Stimulated activated CD4-positive, alpha-beta T cell treated with anti-CD3 and anti-CD28 coated beads, Interleukin-2, amount 100 ng/mL, for 48 hours (primary cell): ENCODE results near the gene XPNPEP1.

Experiments
- DNase-seq, 2 donors: peaks; one replicate each; pipeline ENCODE4 v3.0.0-alpha.2; 2020

XPNPEP1 gene

DNA sequence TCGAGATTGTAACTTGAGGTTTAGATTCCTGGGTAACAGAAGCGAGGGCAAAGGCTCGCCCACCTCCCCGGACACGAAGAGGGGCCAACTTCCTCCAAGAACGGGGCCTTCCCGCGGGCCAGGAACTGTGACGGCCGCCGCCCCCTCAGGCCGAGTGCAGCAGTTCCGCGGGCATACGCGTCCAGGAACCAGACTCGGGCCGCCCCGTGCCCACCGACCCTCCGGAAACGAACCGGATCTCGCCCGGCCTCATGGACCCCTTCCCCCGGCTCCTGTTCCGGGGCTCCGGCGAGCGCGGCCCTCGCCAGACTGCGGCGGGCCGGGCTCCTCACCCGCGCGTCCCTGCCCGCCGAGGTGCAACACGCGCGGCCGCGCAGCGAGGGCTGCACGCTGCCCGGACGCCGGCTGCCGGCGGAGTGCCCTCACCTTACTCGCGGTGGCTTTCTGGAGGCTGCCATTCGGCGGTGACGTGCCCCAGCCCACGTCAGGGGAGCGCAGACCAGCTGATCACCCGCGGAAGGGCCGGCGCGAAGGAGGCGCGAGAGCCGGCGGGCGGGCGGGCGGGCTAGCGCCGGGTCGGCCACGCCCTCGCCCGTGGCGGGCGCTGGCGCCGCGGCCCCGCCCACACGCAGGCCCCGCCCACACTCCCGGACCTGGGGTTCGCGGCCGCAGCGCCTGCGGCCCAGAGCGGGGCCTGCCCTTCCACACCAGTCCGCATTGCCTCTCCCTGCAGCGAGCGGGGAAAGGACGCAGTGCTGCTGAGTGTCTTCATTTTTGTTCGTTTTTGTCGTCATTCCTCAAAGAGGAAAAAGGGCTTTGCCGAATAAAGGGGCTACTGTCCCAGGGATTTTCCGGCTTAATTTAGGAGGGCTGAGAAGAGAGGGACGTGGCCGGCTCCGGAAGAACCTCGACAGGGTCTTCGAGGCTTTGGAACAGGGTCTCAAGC lies at the start of gene XPNPEP1:
TSS of gene XPNPEP1 (minus strand) at position 536 of the 946 bp plus-strand sequence. CDS start at position 458, 78 bp downstream.
- DNase-seq: peak; percentile 74 to 79

DNA sequence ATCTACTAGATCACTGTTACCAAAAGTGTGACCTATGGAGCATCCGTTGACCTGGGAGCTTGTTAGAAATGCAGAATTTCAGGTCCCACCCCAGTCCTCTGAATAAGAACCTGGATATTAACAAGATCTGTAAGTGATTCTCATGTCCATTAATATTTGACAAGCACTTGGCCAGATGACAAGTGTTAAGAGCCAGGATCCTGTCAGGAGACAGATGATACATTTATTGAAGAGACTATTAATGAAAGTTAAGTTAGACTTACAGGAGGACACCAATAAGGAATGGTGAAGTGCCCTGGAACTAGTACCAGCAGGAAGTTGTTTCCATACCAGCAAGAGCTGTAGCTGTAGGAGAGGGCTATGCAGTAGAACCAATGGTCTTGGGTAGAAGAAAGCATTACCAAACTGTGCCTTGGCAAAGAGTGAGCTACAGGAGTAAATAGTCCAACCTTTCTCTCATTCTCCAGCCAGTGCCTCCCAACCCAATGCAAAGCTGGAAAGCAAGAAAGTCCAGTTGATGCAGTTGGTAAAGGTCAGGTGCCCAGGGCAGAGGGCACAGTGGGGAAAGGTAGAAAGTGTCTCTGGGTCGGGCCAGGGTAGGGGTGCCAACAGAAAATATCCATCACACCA lies 49.2 kb upstream of the XPNPEP1 start:
- DNase-seq: no peak

- no peak for DNase-seq
Observed at GRCh38 chr10:109971634-109972033, 48.3 kb upstream of the XPNPEP1 start.

DNA sequence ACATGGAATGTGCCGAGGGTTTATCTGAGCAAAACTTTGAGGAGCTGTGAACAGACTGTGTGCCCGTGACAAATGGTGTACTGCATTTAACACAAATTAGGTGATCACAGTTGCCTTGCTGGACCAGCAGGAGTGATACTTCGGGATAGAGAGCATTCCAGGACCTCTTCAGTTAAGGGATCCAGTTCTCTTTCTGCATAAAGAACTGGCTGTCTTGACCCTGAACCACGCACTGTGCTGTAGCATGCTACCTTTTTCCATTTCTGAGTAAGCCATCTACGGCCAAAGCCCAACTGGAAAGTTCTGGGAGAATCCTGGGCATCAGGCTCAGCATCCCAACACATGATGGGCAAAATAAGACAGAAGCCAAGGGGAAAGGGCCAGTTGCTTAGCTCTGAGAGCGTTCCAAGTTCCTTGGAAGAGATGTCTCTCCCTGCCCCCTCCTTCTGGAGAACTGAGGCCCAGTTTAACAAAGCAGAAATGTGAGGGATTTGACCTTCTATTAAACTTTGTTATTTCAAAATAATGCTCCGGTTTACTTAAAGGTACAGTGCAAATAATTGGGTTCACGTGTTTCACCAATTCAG lies 46.5 kb upstream of the XPNPEP1 start:
- DNase-seq: no peak

GRCh38 chr10:109968953-109969759 lies 45.8 kb upstream of the XPNPEP1 start:
- no peak for DNase-seq

GRCh38 chr10:109967739-109968088 lies 44.4 kb upstream of the XPNPEP1 start:
- DNase-seq: no peak

DNA sequence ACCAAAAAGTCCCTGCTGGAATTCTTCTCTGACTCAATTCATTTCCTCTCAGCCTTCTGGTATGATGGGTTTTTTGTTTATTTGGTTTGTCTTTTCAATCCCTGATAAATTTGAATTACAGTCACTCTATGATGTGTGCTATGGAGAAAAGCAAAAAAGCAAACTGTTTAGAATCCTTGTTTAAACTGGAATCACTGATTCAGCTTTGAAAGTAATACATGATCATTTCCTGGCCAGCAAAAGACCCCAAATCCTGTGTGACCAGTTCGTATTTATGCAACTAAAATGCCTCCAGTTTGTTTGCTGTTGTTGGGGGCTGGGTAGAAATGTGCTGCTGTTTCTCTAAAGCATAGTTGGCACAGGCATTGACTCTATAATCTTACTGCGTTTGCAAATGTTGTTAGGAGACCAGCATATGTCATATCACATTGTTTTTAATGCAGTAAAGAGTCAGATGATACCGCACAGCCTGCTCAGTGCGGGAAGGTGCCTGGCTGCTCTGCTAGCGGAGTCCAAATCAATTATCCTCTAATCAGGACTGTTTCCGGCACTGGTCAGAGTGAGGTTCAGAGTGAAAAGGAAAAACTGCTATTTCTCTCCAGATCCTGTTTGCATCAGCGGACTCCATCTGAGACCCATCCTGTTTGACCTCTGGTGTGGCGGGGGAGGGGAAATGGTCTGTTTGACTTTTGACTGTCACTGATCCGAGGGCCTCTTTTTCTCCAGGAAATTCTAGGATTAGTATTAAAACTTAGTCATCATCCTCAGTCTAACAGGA lies 43.8 kb upstream of the XPNPEP1 start:
- DNase-seq: no peak

DNA sequence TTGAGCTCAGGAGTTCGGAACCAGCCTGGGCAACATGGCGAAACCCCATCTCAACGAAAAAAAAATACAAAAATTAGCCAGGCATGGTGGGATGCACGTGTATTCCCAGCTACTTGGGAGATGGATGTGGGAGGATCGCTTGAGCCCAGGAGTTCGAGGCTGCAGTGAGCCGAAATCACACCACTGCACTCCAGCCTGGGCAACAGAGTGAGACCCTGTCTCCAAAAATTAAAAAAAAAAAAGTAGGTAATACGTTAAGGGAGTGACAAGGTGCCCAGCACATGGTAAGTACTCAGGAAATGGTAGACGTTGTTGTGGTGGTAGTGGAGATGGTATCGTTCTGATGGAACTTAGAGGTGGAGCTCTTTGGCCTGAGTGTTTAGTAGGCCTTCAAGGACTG lies 41.0 kb upstream of the XPNPEP1 start:
- DNase-seq: no peak

DNA sequence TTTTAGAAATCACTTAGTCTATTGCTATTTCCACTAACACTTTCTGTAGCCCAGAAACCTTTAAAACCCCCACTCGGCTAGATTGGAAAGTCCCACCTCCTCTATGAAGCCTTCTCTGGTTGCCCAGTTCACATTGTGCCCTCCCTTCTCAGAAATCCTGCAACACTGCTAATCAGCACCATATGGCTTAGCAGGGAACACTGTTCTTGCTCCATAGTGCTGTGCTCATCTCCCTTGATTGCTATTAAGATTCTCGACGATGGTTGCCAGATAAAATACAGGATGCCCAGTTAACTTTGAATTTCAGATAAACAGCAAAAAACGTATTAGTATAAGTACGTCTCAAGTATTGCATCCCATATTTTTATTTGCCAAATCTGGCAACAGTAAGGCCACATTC lies 40.1 kb upstream of the XPNPEP1 start:
- DNase-seq: no peak

DNA sequence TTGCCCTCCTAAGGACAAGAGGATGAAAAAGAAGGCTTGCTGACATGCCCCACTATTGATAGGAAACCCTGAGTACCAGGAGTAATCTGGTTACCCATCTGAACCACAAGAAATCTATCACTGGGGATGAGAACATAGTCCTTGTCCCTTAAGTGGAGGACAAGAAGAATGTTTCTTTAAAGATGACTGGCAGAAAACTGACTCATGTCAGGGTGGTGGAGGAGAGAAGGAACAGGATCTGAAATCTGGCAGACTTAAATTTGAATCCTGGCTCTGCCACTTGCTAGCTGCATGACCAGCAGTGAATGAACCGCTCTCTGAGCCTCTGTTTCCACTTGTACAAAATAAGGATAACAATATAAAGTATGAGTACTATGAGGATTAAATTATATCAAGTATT lies 38.9 kb upstream of the XPNPEP1 start:
- DNase-seq: no peak

GRCh38 chr10:109961174-109962001 lies 38.1 kb upstream of the XPNPEP1 start:
- DNase-seq: no peak

- no peak for DNase-seq
Observed at GRCh38 chr10:109960682-109961081, 37.4 kb upstream of the XPNPEP1 start.

DNA sequence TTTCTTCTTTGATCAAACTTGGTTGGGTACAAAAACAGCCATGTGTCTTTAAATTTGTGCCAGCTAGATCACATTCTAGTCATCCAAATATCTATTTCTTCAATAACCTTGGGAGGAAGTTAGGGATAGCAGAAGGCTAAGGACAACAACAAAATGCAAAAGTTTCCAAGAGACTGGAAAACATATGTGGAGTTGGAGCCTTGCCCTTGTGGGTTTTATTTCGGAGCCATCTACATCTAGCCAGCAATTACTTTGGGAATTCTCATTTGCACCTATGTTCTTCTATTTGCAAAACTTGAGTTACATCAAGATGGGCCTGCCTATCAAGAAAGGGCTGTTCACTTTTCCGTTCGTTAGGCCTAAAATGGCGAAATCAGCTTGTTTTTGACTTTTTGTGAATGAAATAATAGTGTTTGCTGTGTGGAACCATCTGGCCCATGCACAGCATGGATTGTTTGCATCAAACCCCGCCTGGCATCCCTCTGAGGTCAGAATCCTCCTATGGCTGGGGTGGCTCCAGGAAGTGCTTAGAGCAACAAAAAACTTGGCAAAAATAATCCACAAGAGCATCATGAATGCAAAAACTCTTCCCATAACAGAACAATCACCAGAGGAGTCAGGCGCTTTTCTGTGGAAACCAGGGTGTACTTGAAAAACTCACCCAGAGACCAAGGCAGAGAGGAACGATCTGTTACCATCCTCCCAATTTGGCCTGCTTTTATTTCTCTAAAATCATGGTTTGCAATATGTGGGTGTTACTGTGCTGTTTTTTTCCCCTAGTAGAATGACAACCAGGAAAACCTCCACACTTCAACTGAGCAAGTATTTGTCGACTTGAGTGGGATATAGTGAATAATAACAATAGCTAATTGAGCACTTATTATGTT lies 36.2 kb upstream of the XPNPEP1 start:
- DNase-seq: no peak

DNA sequence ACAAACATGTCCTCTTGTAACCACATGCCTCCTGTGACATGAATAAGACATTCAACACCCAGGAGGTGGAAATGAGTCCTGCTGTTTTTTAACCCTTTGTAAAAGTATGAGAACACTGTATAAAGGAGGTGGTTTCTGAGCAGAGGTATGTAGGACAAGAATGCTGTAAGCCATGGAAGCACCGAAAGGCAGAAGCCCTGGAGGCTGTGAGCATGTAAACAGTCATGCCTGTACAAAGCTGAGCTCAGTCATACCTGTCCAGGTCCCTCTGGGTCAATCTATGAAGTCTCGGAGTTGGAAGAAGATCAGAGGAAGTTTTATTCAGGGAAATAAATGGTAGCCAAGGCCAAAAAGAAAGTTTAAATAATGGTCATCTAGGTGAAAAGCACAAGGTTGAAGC lies 34.7 kb upstream of the XPNPEP1 start:
- no peak for DNase-seq

DNA sequence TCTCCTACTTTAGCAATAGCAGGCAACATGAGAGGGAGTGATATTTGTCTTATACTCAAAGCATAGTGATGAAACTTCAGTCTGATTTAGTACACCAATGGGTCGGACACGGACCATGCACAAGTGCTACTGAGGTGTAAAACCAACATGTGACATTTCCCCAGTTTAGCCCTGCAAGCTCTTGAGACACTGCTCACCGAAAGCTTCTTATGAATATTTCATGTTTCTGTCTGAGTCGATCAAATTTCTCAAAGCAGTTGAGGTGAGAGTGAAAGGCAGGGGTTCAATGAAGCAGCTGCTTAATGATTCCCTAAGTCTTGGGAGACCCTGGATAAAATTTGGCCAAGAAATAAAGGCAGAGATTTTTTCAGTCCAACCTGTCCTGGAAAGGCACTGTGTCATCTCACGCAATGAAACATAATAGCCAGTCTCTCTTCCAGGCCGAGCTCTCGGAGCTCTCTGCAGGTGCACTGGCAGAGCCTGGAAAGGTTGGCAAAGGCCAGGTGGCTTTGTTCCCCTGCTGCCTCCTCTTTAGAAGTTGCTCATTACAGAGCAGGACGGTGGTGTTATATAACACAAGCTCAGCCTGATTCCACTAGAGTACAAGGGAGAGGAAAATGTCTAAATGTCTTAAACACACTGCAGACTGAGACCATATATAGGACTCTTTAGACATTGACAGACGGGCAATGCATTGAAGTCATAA lies 33.9 kb upstream of the XPNPEP1 start:
- no peak for DNase-seq

DNA sequence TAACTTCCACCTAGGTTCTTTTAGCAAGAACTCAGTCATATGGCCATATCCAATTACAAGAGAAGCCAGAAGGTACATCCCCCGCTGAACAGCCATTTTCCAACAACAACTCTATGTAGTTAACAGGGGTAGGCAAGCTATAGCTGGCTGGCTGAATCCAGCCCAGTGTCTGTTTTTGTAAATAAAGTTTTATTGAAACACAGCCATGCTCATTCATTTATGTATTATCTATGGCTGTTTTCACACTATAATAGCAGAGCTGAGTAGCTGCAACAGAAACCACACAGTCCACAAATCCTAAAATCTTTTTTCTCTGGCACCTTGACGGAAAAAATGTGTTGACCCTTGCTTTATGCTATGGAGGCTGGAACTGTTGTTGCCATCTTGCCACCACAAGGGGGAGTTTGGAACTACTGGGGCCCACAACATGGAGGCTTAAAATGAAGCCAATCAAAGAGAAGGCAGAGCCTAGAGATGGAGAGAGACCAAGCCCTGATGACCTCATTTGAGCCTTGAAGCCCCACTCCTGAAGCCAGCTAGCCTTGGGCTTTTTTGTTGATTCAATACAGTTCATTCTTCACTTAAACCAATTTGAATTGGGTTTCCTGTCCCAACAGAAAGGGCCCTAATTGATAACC lies 33.3 kb upstream of the XPNPEP1 start:
- DNase-seq: peak in 1 of 2 donors; percentile 13

DNA sequence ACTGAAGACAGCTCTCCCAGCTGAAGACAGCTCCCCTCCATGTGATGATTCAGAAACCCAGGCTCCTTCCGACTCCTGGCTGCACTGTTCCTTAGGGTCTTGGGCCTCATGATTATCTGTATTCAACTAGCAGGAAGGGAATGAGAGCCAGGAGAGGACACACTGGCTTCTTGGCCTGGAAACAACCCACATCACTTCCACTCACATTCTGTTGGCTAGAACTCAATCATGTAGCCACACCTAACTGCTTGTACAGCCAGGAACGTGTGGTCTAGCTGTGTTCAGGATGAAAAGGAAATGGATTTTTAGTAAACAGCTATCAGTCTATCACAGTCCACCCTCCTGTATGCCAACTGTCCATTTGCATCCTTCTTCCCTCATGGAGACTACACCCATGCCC lies 30.5 kb upstream of the XPNPEP1 start:
- no peak for DNase-seq

DNA sequence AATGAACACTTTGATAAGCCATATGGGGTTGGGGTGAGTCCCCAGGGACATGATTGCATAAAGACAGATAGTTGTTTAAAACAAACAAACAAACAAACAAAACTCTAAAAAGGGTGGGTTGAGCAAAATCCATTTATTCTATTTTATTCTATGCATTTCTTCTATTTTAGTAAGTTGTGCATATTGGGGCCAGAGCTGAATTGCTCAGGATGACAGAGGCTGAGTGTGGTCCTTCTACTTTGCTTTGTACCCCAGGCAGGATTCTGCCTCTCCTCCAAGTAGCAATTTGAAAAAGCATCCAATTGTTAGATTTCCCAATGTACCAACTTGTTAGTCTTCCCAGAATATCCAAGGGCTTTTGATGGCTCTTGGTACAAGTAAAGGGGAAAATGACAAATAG lies 29.2 kb upstream of the XPNPEP1 start:
- DNase-seq: no peak
